A172 (cell line): ENCODE results near the gene TLDC2. TPM values are rescaled to one million over a fixed set of nuclear protein-coding genes. Genes with fewer than 3 reads are reported as not detected.
A peak's percentile ranks its signal among the peaks of the same experiment; 100 is the strongest.
"Not testable (repeated sequence)": the region's sequence is repeated elsewhere in the genome, so short reads cannot be mapped to it uniquely, and the experiment has no call there.

Experiments used
- DNase-seq: peaks from one replicate; pipeline ENCODE4 v3.0.0-alpha.2; 2015; ENCODE audit warnings: low spot score
- total RNA-seq: library from RNA; depleted of rRNA; stranded (reverse); fragments of >200 nt; shearing (Covaris generic); gene quantifications from 2 replicates; pipeline ENCODE4 v1.2.3, GENCODE V29; 2014

Gene TLDC2
- total RNA-seq, 1 experiment from 2014 or later, result not detected

DNA sequence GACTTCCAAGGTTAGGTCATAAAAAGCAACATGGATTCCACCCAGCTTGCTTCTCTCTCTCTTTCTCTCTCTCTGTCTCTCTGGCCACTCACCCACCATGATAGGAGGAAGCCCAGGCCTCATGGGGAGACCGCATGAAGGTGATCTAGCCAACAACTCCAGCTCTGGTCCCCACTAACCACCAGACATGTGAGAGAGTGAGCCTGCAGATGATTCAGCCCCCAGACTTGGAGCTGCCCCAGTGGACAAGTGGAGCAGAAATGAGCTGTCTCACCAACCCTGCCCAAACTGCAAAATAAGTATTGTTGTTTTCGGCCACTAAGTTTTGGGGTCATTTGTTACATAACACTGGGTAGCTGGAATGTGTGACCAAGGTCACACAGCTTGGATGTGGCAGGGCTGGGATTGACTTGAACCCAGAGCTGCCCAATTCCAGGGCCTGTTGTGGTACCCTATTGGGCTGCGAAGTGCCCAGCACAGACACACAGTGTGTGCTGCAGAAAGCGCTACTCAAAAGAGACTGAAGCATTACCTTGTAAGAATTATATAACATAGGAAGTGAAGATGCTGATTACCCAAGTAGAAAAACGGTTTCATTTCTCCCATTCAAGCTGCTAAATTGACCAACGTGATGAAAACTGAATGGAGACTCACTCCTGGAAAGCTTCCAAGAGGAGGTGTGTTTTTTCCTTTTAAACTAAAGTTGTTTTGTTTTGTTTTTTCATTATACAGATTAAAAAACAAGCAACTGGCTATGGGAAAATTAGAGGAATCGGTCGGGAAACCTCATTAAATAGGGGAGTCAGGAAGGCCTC is 9.1 kb upstream of the TLDC2 start:
- no peak for DNase-seq

DNA sequence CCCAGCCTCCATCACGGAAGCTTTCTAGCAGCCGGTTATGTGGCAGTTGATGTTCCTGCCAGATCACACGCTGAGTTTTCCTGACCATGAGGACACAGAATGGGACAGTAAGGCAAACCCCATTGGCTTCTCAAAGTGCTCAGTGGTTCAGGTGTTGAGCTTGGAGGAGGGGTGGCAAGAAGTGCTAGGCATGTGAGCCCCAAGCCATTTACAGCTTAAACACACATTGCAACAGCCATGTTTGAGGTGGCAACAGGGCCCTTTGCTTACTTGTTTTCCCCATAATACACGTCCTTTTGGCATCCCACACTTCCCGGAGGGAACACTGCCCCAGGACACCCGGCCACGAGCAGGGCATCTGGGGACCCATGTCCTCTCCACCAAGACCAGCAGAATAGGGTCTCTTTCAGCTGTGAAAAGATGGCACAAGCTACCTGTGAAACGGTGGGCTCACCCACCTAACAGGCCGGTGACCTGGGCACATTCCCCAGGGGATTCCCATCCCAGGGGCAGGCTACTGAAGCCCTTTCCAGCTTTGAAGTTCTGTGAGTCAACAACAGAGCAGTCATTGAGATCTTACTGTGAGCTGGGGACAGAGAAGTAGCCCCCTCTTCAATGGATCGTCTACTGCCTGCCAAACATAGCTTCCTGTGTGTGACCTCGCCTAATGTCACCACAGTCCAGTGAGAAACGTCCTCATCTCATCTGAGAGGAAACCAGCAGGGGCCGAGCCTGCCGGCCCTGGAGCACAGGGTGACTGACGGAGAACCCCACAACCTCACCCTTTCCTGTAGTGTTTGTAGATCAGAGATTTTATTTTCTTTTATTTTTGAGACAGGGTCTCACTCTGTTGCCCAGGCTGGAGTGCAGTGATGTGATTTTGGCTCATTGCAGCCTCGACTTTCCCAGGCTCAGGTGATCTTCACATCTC is 4.0 kb upstream of the TLDC2 start:
- DNase-seq, result no peak

DNA sequence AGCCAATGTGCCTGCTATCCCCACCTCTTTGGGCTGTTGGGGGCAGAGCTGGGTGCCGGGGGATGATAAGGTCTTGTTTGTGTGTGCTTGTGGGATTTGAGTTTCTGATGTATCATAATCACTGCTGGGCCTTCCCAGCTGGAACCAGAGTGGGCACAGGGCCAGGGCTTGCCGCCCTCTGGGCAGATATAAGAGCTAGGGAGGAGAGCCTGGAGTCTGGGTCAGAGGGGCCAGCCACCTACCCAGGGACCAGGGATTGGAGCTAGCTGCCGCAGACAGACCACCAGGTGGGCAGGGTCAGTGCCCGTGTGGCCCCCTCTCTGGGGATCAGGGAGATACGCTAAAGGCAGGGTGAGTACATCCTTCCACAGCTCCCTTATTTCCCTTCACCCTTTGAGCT is 3.1 kb upstream of the TLDC2 start:
- no peak for DNase-seq

DNA sequence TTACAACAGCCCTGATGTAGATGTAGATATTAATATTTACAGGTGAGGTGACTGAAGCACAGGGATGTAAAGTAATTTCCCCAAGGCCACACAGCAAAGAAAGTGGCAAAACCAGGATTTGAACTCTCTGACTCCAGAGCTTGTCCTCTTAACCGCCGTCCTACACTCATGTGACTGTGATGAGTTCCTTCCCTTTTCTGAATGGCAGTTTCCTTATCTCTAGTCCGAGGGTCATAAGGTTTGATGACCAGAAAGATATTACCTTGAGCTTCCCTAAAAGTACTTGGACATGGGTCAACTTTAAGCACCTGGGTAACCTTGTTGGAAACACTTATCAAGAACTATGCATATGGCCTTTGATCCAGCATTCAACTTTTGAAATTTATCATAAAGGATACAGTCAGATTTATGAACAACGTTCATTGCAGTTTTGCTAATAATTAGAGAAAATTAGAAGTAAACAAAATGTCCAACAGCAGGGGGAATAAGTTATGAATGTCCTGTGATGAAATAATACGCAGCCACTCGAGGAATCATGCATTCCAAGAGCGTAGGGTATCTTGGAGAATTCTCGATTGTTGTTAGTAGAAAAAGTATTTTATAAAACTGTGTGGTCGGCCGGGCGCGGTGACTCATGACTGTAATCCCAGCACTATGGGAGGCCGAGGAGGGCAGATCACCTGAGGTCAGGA is 2.3 kb upstream of the TLDC2 start:
- DNase-seq, result peak; percentile 68

DNA sequence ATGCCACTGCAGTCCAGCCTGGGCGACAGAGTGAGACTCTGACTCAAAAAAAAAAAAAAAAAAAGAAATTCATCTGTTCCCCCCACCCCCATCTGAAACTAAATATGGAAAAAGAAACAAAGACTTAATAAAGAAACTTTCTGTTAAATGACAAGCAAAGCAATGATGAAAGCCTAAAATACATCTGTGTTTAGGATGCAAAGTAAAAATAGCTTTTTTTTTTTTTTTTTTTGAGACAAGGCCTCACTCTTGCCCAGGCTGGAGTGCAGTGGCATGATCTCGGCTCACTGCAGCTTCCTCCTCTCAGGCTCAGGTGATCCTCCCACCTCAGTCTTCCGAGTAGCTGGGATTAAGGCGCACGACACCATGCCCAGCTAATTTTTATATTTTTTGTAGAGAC is 845 bp upstream of the TLDC2 start:
- not testable (repeated sequence) for DNase-seq

DNA sequence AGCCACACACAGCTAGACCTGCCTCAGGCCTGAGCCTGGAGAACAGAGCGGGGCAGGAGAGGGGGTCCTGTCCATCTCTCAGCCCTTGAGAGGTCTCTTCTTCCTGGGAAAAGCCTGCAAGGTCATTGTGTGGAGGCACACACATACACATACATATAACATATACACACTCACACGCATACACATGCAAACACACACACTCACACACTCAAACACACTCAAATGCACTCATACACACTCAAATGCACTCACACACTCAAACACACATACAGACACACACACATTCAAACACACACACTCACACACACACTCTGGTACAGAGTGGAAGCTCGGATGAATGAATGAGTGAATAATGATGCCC is 515 bp downstream of the TLDC2 start:
- DNase-seq, result no peak

DNA sequence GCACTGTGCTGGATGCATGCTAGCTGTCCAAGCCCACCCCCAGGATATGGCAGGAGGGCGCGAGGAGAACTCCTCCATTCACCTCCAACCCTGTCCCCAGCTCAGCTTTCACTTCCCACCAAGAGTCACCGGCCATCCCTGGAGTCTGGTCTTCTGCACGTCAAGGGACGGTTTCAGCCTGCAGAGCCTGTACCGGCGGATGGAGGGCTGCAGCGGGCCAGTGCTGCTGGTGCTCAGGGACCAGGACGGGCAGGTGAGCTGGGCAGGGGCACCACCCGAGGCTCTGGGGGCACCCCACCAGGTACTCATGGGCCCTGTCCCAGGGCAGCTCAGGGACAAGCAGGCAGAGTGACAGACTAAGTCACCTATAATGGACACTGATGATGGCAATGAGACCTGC is 3.0 kb downstream of the TLDC2 start:
- no peak for DNase-seq

DNA sequence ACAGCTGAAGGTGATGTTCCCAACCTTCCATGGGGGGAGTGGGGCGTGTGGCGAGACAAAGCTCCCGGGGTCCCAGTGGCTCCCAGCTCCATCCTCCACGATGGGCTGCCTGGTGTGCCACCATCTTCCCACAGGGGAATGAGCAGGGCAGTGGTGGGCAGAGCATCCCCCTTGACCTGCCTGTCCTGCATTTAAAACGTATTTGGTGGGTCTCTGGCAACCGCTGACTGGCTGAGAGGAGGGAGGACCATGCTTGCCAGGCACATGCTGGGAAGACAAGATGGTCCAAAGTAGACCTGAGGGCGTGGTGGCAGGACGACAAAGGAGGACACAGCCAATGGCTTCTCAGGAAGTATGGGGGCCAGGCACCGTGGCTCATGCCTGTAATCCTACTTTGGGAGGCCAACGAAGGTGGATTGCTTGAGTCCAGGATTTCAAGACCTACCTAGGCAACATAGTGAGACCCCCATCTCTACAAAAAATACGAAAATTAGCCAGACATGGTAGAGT is 4.9 kb downstream of the TLDC2 start:
- DNase-seq, result no peak

DNA sequence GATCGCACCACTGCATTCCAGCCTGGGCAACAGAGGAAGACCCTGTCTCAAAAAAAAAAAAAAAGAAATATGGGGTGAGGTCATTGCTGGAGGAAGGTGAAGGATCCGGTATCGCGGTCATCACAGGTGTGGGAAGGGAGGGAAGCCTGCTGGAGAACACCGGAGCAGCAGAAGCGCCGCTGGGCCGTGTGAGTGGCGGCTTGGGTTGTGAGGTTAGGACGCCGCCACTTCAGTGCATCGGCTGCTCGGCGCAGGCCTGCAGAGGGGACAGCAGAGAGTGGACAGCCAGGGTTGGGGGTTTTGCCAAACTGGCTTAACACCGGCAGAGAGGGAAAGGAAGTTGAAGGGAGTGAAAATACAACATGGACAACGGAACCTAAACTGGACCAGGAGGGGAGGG is 5.4 kb downstream of the TLDC2 start:
- DNase-seq, result no peak

DNA sequence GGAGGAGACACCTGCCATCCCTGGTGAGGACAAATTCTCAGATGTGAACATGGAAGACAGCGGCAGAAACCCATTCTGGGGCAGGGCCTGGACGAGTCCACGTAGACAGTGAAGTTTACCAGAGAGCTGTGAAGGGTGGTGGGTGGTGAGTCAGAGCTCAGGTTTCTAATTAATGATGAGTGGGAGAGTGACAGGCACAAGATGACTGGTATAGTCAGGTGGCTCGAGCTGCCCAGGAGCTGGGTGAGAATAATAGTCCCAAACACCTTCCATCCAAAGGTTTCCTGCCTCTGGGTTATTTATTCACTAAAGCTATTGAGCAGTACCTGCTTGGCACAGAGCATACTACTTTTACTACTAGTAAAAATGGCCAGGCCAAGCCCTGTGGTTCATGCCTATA is 6.0 kb downstream of the TLDC2 start:
- DNase-seq, result peak; percentile 54

DNA sequence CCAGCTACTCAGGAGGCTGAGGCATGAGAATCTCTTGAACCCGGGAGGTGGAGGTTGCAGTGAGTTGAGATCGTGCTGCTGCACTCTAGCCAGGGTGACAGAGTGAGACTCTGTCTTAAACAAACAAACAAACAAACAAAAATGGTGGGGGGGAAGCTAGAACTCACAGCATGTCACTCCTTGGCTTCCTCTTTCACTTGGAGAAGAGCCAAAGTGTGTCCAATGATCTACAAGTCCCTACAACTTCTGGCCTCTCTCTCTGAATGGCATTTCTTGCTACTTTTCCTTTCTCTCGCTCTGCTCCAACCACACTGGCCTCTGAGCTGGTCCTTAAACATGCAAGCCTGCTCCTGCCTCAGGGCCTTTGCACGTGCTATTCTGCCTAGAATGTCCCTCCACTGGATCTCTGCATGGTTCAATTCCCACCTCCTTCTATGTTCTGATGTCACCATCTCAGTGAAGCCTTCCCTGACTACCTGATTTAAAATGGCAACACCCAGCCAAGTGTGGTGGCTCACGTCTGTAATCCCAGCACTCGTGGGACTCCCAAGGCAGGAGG is 8.1 kb downstream of the TLDC2 start:
- DNase-seq, result no peak

DNA sequence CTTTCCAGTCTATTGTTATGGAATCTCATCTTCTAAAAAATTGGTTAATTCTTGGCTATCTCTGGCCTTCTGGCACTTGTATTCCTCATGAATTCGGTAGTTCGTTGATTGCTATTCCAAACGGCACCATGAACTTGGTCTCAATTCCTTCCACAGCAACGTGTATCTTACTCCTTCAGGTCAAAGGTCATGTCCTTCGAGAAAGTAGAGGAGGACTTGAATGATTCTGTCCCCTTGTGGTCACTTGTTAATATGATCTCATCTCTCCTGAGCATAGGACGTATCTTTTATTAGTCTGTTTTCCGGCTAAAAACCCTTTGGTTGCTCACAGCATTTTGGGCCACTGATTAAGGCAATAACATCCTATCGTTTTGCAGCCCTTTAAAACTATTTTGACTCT is 9.4 kb downstream of the TLDC2 start:
- no peak for DNase-seq

DNA sequence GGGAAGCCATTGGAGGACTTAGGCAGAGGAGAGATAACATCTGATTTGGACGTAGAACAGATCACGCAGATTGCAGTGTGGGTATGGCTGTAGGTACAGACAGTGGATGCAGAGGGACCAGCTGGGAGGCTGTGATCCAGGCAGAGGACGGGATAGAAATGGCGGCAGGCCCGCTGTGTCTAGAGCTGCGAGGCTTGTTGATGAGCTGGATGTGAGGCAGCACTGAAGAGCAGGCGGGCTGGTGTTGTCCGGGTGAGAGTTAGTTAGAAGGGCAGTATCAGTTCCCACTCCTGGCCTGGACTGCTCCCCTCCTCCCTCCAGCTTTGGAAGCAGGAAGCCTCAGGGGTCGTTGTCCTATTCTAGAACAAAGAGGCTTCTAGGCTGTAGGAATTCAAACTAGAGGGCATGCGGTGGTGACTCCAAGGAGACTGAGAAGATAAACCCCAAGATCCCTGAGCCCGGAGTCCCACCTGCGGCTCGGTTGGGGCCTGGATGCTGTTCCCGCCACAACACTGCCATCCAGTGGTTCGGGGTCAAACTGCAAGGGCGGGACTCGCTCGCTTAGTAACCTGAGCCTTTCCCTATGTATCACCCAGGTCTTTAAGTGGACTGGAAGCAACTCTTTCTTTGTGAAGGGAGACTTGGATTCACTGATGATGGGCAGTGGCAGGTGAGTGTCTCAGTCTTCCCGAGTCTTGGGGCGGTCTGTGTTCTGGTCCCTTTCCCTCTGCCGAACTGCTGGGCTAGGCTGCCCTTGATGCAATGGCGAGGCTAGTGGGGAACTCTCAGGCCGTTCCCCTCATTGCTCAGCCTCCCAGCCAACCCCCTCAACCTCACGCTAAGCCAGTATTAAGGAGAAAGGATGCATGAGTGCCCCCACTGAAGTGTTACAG is 11.2 kb downstream of the TLDC2 start:
- peak; percentile 86 for DNase-seq

DNA sequence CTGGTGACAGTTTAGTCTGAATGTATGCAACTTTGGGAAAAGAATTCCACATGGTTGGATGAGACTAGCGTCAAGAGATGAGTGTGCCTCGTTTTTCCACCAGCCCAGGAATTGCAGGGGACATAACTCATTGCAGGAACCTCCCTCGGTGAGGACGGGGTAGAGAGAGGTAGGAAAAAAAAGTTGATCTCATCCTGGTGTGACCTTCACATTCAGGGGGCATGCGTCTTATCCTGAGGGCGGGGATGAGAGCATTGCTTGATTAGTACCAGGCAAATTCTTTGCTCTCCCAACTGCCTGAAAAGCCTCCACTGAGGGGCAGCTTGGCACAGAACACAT is 11.8 kb downstream of the TLDC2 start:
- no peak for DNase-seq

DNA sequence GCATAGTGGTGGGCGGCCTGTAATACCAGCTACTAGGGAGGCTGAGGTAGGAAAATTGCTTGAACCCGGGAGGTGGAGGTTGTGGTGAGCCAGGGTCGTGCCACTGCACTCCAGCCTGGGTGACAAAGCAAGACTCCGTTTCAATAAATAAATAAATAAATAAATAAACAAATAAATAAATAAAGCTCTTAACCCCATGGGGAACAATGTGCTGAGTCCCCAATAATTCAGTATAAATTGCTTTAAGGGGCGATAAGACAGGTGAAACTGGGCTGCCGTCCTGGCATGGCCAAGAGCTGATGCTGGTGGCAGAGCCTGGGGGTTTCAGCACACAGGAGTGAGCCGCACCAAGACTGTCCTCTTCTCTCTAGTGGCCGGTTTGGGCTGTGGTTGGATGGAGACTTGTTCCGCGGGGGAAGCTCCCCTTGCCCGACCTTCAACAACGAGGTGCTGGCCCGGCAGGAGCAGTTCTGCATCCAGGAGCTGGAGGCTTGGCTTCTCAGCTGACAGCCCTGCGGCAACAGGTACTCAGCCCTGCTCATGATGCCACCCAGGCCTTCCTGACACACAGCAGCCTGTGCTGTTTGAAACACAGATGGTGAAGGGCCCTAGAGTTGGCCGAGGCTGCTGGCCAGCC is 13.1 kb downstream of the TLDC2 start:
- DNase-seq, result no peak

DNA sequence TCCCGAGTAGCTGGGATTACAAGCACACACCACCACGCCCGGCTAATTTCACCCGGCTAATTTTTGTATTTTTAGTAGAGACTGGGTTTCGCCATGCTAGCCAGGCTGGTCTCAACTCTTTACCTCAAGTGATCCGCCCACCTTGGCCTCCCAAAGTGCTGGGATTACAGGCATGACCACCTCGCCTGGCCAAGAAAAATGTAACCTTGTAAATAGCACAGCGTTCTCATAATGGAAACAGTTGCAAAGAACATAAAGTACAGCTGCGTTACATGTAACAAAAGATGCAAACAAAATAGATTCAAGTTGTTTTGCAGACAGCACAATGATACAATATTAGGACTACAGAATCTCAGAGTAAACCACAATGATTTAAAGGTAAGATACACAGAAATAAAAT is 14.6 kb downstream of the TLDC2 start:
- DNase-seq, result no peak

DNA sequence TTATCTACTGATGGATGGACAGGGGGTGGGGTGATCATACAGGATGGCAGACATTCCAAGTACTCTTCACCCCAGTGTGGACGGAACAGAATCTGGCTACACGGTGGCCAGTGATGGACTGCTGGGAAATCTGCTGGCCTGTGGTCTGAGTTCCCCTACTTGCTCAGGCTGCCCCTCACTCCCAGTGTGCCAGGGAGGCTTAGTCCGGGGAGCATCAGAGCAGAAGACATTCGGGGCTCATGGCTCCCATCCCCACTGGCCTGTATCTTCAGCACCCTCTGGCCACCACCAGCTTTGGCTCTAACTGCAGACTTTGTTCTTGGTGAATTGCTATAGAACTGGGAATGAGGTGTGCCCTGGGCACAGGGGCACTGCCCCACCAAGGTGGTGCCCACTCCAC is 15.3 kb downstream of the TLDC2 start:
- no peak for DNase-seq

DNA sequence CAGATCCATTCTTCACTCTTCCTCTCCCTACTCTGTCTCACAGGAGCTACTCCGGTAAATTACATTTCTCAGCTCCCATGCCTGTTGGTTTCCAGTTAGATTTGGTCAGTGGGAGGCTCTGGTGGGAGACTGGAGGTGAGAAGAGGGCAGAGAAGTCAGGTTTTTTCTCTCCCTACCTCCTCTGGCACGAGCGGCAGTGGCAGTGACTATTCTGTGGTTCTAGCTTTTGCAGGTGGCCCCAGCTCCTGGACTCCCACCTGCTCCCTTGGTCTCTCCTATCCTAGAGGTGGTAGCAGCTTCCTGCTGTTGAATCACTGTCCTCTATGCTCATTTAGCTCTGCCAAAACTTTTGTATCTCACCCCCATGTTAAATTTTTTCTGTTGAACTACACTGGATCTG is 17.9 kb downstream of the TLDC2 start:
- DNase-seq, result no peak

DNA sequence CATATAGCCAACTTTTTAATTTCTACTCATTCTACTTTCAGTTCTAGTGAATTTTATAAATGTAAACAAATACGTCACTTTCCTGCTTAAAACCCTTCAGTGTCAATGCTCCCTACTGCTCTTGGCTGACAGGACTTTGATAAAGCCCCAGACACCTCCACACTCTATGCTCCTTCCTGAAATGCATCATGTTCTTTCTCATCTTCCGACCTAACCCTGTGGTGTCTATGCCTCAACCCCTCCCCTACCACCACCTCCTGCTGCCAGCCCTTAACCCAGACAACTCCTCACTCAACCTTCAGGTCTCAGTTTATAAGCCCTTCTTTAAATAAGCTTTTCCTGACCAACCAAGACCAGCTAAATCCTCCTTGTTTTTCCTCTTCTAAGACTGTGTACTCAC is 19.1 kb downstream of the TLDC2 start:
- DNase-seq, result no peak

DNA sequence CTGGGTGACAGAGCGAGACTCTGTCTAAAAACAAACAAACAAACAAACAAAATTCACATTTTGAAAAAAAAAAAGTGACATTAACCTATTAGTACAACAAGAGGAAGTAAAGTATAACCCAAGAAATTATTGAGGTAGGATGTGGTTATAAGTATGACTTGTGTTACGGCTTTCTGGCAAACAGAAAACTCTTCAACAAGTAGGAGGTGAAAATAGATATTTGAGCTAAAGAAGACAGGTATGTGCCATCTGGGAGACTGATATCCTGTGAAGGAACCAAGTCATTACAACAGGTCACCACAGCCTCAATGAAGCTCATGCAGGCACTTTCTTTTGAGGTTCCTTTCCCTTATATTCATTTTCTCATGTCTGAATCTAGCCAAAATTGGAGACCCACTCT is 28.8 kb downstream of the TLDC2 start:
- DNase-seq, result no peak

DNA sequence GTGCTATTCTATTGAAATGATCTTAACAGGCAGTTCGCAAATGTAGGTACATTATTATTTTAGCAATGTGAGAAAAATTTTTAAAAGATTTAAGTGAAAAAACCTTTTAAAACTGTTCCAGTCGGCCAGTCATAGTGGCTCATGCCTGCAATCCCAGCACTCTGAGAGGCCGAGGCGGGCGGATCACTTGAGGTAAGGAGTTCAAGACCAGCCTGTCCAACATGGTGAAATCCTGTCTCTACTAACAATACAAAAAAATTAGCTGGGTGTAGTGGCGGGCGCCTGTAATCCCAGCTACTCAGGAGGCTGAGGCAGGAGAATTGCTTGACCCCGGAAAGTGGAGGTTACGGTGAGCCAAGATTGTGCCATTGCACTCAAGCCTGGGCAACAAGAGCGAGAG is 29.6 kb downstream of the TLDC2 start:
- not testable (repeated sequence) for DNase-seq
